Endothelial cell of umbilical vein (primary cell): ENCODE results near the gene TMEM132A. TPM values are rescaled to one million over a fixed set of nuclear protein-coding genes. Genes with fewer than 3 reads are reported as not detected.

Experiments
- BruUV-seq: library from RNA; stranded (reverse); fragments of 400-500 nt; replicated peaks from 2 replicates; lab custom pipeline; 2021; lab: Mats Ljungman, UMichigan
- CTCF ChIA-PET: fragments of 300-600, 350-600 bp; sonication (Branson Sonifier 250); formaldehyde crosslinking; loops from one replicate; lab custom pipeline; 2021; ENCODE audit warnings: antibody characterized with exemption, inconsistent platforms; lab: Charles Lee
- POLR2A ChIA-PET: fragments of 300-600, 350-600 bp; sonication (Branson Sonifier 250); formaldehyde crosslinking; loops from one replicate; lab custom pipeline; 2021; ENCODE audit warnings: antibody characterized with exemption, inconsistent platforms; lab: Charles Lee
- DNase-seq: peaks from one replicate; pipeline ENCODE4 v3.0.0-alpha.2; 2011; ENCODE audit warnings: low read depth, low spot score
- FAIRE-seq: peaks from 2 replicates; lab custom pipeline; 2011; peaks lifted over from hg19 to GRCh38; lab: Jason Lieb, UNC
- H2AFZ ChIP-seq: 2 replicates; pipeline ENCODE4 v1.6.0; 2012; ENCODE audit warnings: low read depth, low read length, control low read depth, inconsistent platforms
- H3K27ac ChIP-seq: 2 replicates; pipeline ENCODE4 v1.5.1; 2011; ENCODE audit warnings: low read depth, mild to moderate bottlenecking, control low read depth, low read length, moderate library complexity; ENCODE audit not compliant: insufficient read depth
- H3K27me3 ChIP-seq, 2 experiments: 2 replicates each; pipeline versions ENCODE4 v1.6.0 to v1.6.1; 2011; ENCODE audit warnings: low read length in 2 of 2, mixed read lengths in 1 of 2; ENCODE audit not compliant: control insufficient read depth in 2 of 2, insufficient read depth in 2 of 2
- H3K36me3 ChIP-seq, 2 experiments: 2 replicates in 1 of 2; 3 replicates in 1 of 2; pipeline ENCODE4 v1.5.1; 2011; ENCODE audit warnings: low read length in 2 of 2, mild to moderate bottlenecking in 1 of 2, moderate library complexity in 1 of 2; ENCODE audit not compliant: control insufficient read depth in 2 of 2, insufficient read depth in 2 of 2; ENCODE audit errors: extremely low read depth in 1 of 2
- H3K4me1 ChIP-seq: 3 replicates; pipeline ENCODE4 v1.5.1; 2011; ENCODE audit warnings: mild to moderate bottlenecking, low read length; ENCODE audit not compliant: control insufficient read depth, insufficient read depth; ENCODE audit errors: extremely low read depth
- H3K4me2 ChIP-seq: 2 replicates; pipeline ENCODE4 v1.6.1; 2011; ENCODE audit warnings: low read length, control low read depth, mixed read lengths; ENCODE audit not compliant: insufficient read depth
- H3K4me3 ChIP-seq, 3 experiments: fragments of 200-600 bp in 1 of 3; sonication (generic), shearing (Covaris generic) in 1 of 3; replicated peaks in 1 of 3; 2 replicates each; pipeline ENCODE4 v1.5.1; 2011 to 2016; ENCODE audit warnings: control low read depth in 3 of 3, low read length in 3 of 3, mild to moderate bottlenecking in 2 of 3, inconsistent platforms in 1 of 3, low read depth in 1 of 3, moderate library complexity in 1 of 3; ENCODE audit not compliant: insufficient read depth in 1 of 3
- H3K79me2 ChIP-seq: 2 replicates; pipeline ENCODE4 v1.6.0; 2012; ENCODE audit warnings: low read length, inconsistent platforms; ENCODE audit not compliant: control insufficient read depth, insufficient read depth
- H3K9ac ChIP-seq: replicated peaks from 2 replicates; pipeline ENCODE3; 2011; ENCODE audit warnings: low read length, control low read depth; ENCODE audit not compliant: insufficient read depth; ENCODE audit errors: extremely low read depth
- H3K9me1 ChIP-seq: replicated peaks from 3 replicates; pipeline ENCODE4 v1.6.0; 2011; ENCODE audit warnings: mild to moderate bottlenecking, low read length; ENCODE audit not compliant: control insufficient read depth, insufficient read depth; ENCODE audit errors: extremely low read depth
- H3K9me3 ChIP-seq: replicated peaks from 2 replicates; pipeline ENCODE4 v1.5.1; 2012; ENCODE audit warnings: low read length, inconsistent platforms; ENCODE audit not compliant: control insufficient read depth, insufficient read depth
- H4K20me1 ChIP-seq: replicated peaks from 2 replicates; pipeline ENCODE3; 2011; ENCODE audit warnings: mild to moderate bottlenecking, low read length; ENCODE audit not compliant: control insufficient read depth, insufficient read depth; ENCODE audit errors: extremely low read depth
- EZH2 ChIP-seq: IDR thresholded peaks from 2 replicates; pipeline ENCODE4 v1.6.1; 2012; ENCODE audit warnings: borderline replicate concordance, low read depth, mild to moderate bottlenecking, moderate library complexity, low read length, inconsistent platforms; ENCODE audit not compliant: severe bottlenecking
- FOS ChIP-seq: IDR thresholded peaks from 2 replicates; pipeline ENCODE4 v1.6.1; 2011; ENCODE audit warnings: mild to moderate bottlenecking, low read length, moderate library complexity, borderline replicate concordance; ENCODE audit not compliant: insufficient read depth
- GATA2 ChIP-seq: IDR thresholded peaks from 2 replicates; pipeline ENCODE4 v1.7.0; 2011; ENCODE audit warnings: low read depth, mild to moderate bottlenecking, moderate library complexity, mixed read lengths, low read length; ENCODE audit not compliant: insufficient read length, insufficient read depth
- JUN ChIP-seq: IDR thresholded peaks from 2 replicates; pipeline ENCODE4 v1.6.1; 2011; ENCODE audit warnings: borderline replicate concordance, low read depth; ENCODE audit not compliant: insufficient read length, insufficient read depth
- MYC ChIP-seq: IDR thresholded peaks from one replicate; pipeline ENCODE4 v1.6.1; 2011; ENCODE audit warnings: mild to moderate bottlenecking, low read depth, low read length
- POLR2A ChIP-seq: IDR thresholded peaks from 2 replicates; pipeline ENCODE4 v1.6.1; 2012; ENCODE audit warnings: low read depth, mild to moderate bottlenecking, control low read depth, low read length
- POLR2AphosphoS5 ChIP-seq: IDR thresholded peaks from 2 replicates; pipeline ENCODE4 v1.6.1; 2012; ENCODE audit warnings: low read depth, mild to moderate bottlenecking, control low read depth, low read length, moderate library complexity; ENCODE audit not compliant: insufficient read depth
- dilution Hi-C: fragments of 300-500 bp; cut with MboI; formaldehyde crosslinking; loops from one replicate; pipeline ENCODE4 v1.15.0; 2019; ENCODE audit warnings: low sequenced_read_pairs; ENCODE audit not compliant: extremely low pct_ligation_motif_present
- intact Hi-C: fragments of 100-400 bp; cut with micrococcal nuclease; formaldehyde crosslinking; loops from one replicate; pipeline ENCODE4 v1.10.0; 2022
- polyA plus RNA-seq, 4 experiments: library from polyadenylated mRNA; depleted of rRNA in 3 of 4; stranded (reverse) in 3 of 4; unstranded in 1 of 4; fragments of >200 nt; gene quantifications; 2 replicates each; pipeline versions ENCODE4 v1.2.1 to v1.2.3, GENCODE V29; 2011 to 2012; ENCODE audit warnings: missing spikeins in 1 of 4
- total RNA-seq: library from RNA; stranded (reverse); gene quantifications from 2 replicates; pipeline ENCODE4 v1.2.3, GENCODE V29; 2021
- TF ChIP-seq, protein P1 (sequence below), 2 donors: IDR thresholded peaks; 1 replicate in 1 of 2; 2 replicates in 1 of 2; pipeline ENCODE4 v1.5.1; 2011; ENCODE audit warnings: low read length in 2 of 2, mild to moderate bottlenecking in 2 of 2, moderate library complexity in 2 of 2, control low read depth in 1 of 2, inconsistent platforms in 1 of 2, low read depth in 1 of 2; ENCODE audit not compliant: insufficient read depth in 1 of 2; ENCODE audit errors: extremely low read depth in 1 of 2
- TF ChIP-seq, protein P2 (sequence below): IDR thresholded peaks from 2 replicates; pipeline ENCODE4 v1.6.1; 2011; ENCODE audit not compliant: insufficient read depth, insufficient read length

Gene TMEM132A
- total and polyA plus RNA-seq, 2 donors (not counting 3 experiments of a cell fraction or from before 2014, with no cell fraction given), result 74.3 to 106 TPM

DNA sequence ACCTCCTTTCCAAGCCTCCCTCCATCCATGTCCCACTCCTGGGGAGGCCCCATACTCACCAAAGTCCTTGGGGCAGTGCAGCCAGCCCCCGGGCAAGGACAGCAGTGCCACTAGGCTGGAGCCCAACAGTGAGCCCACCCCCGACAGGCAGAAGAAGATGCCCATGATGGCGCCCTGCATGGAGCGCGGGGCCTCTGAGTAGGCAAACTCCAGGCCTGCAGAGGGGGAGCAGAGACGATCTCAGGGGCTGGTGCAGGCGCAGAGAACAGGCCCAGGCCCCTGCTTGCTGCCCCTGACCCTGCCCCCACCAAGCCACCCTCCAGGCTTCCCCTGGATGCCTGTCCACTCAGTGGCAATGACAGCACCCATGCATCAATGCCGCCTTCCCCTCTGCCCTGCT lies 13.6 kb downstream of the TMEM132A start:
- H3K36me3 ChIP-seq, result peaks cover 0 to 13% of the 10 kb centered on the region in 2 experiments
- no TSS peak for BruUV-seq
- H3K4me3 ChIP-seq, result no peak overlapping the region
- intact Hi-C loops, result loop anchor here (1.0 kb wide), 1 partner anchor 32 kb away; the partner anchor contains the start of gene PRPF19
- CTCF ChIA-PET, result no interaction called here
- no peak overlapping the region for H3K9ac ChIP-seq
- H3K9me3 ChIP-seq, result no peaks in the 10 kb centered on the region
- no peaks in the 10 kb centered on the region for H3K9me1 ChIP-seq
- no peak overlapping the region for H3K4me2 ChIP-seq
- H3K4me1 ChIP-seq, result peaks cover 8% of the 10 kb centered on the region
- TF ChIP-seq FOS (no peak), EZH2 (no peak), GATA2 (no peak), MYC (no peak), JUN (no peak), POLR2A (no peak), POLR2AphosphoS5 (no peak)
- TF ChIP-seq, protein P1, sequence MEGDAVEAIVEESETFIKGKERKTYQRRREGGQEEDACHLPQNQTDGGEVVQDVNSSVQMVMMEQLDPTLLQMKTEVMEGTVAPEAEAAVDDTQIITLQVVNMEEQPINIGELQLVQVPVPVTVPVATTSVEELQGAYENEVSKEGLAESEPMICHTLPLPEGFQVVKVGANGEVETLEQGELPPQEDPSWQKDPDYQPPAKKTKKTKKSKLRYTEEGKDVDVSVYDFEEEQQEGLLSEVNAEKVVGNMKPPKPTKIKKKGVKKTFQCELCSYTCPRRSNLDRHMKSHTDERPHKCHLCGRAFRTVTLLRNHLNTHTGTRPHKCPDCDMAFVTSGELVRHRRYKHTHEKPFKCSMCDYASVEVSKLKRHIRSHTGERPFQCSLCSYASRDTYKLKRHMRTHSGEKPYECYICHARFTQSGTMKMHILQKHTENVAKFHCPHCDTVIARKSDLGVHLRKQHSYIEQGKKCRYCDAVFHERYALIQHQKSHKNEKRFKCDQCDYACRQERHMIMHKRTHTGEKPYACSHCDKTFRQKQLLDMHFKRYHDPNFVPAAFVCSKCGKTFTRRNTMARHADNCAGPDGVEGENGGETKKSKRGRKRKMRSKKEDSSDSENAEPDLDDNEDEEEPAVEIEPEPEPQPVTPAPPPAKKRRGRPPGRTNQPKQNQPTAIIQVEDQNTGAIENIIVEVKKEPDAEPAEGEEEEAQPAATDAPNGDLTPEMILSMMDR (IDR thresholded peaks at IDR 0.05; ENCODE audit: extremely low read depth in 1 of 2, insufficient read depth in 1 of 2, low read depth in 1 of 2, low read length in 2 of 2), result no peak
- TF ChIP-seq, protein P2, sequence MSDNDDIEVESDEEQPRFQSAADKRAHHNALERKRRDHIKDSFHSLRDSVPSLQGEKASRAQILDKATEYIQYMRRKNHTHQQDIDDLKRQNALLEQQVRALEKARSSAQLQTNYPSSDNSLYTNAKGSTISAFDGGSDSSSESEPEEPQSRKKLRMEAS, result no peak
- dilution Hi-C loops, result no loop called here
- FAIRE-seq (no peak), DNase-seq (no peak)
- POLR2A ChIA-PET, result no interaction called here
- no peaks in the 10 kb centered on the region for H3K27me3 ChIP-seq
- no peak overlapping the region for H3K27ac ChIP-seq
- H3K79me2 ChIP-seq, result no peaks in the 10 kb centered on the region
- no peak overlapping the region for H2AFZ ChIP-seq
- no peaks in the 10 kb centered on the region for H4K20me1 ChIP-seq
